Keratinocyte (primary cell): ENCODE measurements around the gene DCUN1D1. TPM values are rescaled to one million over a fixed set of nuclear protein-coding genes. Genes with fewer than 3 reads are reported as not detected.

Source experiments
- DNase-seq: peaks from one replicate; pipeline ENCODE4 v3.0.0-alpha.2; 2011; ENCODE audit warnings: low read depth, missing footprints, low spot score
- FAIRE-seq: peaks from 2 replicates; lab custom pipeline; 2011; peaks lifted over from hg19 to GRCh38; lab: Jason Lieb, UNC
- H2AFZ ChIP-seq: 2 replicates; pipeline ENCODE4 v1.6.0; 2012; ENCODE audit warnings: low read length, control low read depth, inconsistent platforms; ENCODE audit not compliant: control insufficient read depth
- H3K27ac ChIP-seq: 2 replicates; pipeline ENCODE4 v1.5.1; 2011; ENCODE audit warnings: low read length; ENCODE audit not compliant: control insufficient read depth, insufficient read depth
- H3K27me3 ChIP-seq: 3 replicates; pipeline ENCODE4 v1.6.0; 2011; ENCODE audit warnings: low read length; ENCODE audit not compliant: control insufficient read depth, insufficient read depth; ENCODE audit errors: extremely low read depth
- H3K36me3 ChIP-seq, 2 experiments: 2 replicates in 1 of 2; 3 replicates in 1 of 2; pipeline ENCODE4 v1.5.1; 2011; ENCODE audit warnings: low read length in 2 of 2, mild to moderate bottlenecking in 1 of 2; ENCODE audit not compliant: control insufficient read depth in 2 of 2, insufficient read depth in 2 of 2; ENCODE audit errors: extremely low read depth in 1 of 2
- H3K4me1 ChIP-seq: 3 replicates; pipeline ENCODE4 v1.5.1; 2011; ENCODE audit warnings: low read length; ENCODE audit not compliant: control insufficient read depth, insufficient read depth; ENCODE audit errors: extremely low read depth
- H3K4me2 ChIP-seq: 3 replicates; pipeline ENCODE4 v1.6.0; 2011; ENCODE audit warnings: low read depth, low read length; ENCODE audit not compliant: control insufficient read depth, insufficient read depth; ENCODE audit errors: extremely low read depth
- H3K4me3 ChIP-seq, 3 experiments: fragments of 200-600 bp in 1 of 3; sonication (generic) in 1 of 3; 2 replicates in 2 of 3; 3 replicates in 1 of 3; pipeline ENCODE4 v1.5.1; 2011 to 2016; ENCODE audit warnings: low read length in 3 of 3, mild to moderate bottlenecking in 3 of 3, control low read depth in 2 of 3, inconsistent platforms in 1 of 3, low read depth in 1 of 3, mixed read lengths in 1 of 3, mixed run types in 1 of 3, moderate library complexity in 1 of 3; ENCODE audit not compliant: control insufficient read depth in 2 of 3, insufficient read depth in 2 of 3; ENCODE audit errors: extremely low read depth in 1 of 3
- H3K79me2 ChIP-seq: 2 replicates; pipeline ENCODE4 v1.6.0; 2012; ENCODE audit warnings: low read length; ENCODE audit not compliant: control insufficient read depth, insufficient read depth
- H3K9ac ChIP-seq: 3 replicates; pipeline ENCODE4 v1.6.0; 2011; ENCODE audit warnings: low read length; ENCODE audit not compliant: control insufficient read depth, insufficient read depth; ENCODE audit errors: extremely low read depth
- H3K9me1 ChIP-seq: 3 replicates; pipeline ENCODE4 v1.6.0; 2011; ENCODE audit warnings: low read length; ENCODE audit not compliant: control insufficient read depth, insufficient read depth; ENCODE audit errors: extremely low read depth
- H3K9me3 ChIP-seq: 2 replicates; pipeline ENCODE4 v1.5.1; 2012; ENCODE audit warnings: low read depth, low read length; ENCODE audit not compliant: control insufficient read depth
- H4K20me1 ChIP-seq: 3 replicates; pipeline ENCODE4 v1.6.0; 2011; ENCODE audit warnings: low read length; ENCODE audit not compliant: control insufficient read depth, insufficient read depth; ENCODE audit errors: extremely low read depth
- CTCF ChIP-seq, 3 experiments: IDR thresholded peaks in 1 of 3; conservative IDR thresholded peaks in 1 of 3; optimal IDR thresholded peaks in 1 of 3; 2 replicates in 2 of 3; 3 replicates in 1 of 3; pipeline versions ENCODE3 to v1.5.1; 2011; ENCODE audit warnings: low read length in 3 of 3, mild to moderate bottlenecking in 3 of 3, moderate library complexity in 2 of 3, control low read depth in 1 of 3, inconsistent platforms in 1 of 3; ENCODE audit not compliant: insufficient read depth in 2 of 3; ENCODE audit errors: extremely low read depth in 1 of 3
- EZH2 ChIP-seq: IDR thresholded peaks from one replicate; pipeline ENCODE4 v1.6.1; 2012; ENCODE audit warnings: inconsistent platforms, mild to moderate bottlenecking, low read length, moderate library complexity
- dilution Hi-C: fragments of 300-500 bp; cut with MboI; formaldehyde crosslinking; loops from one replicate; pipeline ENCODE4 v1.7.0; 2020; ENCODE audit warnings: low sequenced_read_pairs; ENCODE audit not compliant: extremely low pct_ligation_motif_present
- polyA plus RNA-seq, 5 experiments: library from polyadenylated mRNA; depleted of rRNA in 3 of 5; stranded (reverse) in 3 of 5; stranded (forward) in 1 of 5; unstranded in 1 of 5; fragments of >200 nt; gene quantifications; 1 replicate in 1 of 5; 2 replicates in 3 of 5; 3 replicates in 1 of 5; pipeline versions ENCODE4 v1.2.1 to v1.2.3, GENCODE V29; 2011 to 2012; ENCODE audit warnings: missing spikeins in 2 of 5, low read depth in 1 of 5, low replicate concordance in 1 of 5

The DCUN1D1 gene
- polyA plus RNA-seq, 1 donor (not counting 4 experiments of a cell fraction or from before 2014, with no cell fraction given) = 30.1 TPM

GRCh38 chr3:182957226-182957625, 23.1 kb downstream of the DCUN1D1 start:
- Histone ChIP-seq H3K4me2 (no peak overlapping the region), H4K20me1 (no peaks in the 10 kb centered on the region), H2AFZ (no peak overlapping the region), H3K4me3 (no peak overlapping the region), H3K27ac (no peak overlapping the region), H3K9me1 (no peaks in the 10 kb centered on the region), H3K4me1 (no peaks in the 10 kb centered on the region), H3K9ac (no peak overlapping the region), H3K79me2 (no peaks in the 10 kb centered on the region), H3K36me3 (peaks cover 3 to 5% of the 10 kb centered on the region in 2 experiments), H3K27me3 (no peaks in the 10 kb centered on the region), H3K9me3 (no peaks in the 10 kb centered on the region)
- TF ChIP-seq EZH2 (no peak), CTCF (optimal IDR thresholded peaks at IDR 0.05 in 1 of 3, IDR thresholded peaks at IDR 0.05 in 1 of 3, conservative IDR thresholded peaks at IDR 0.05 in 1 of 3; ENCODE audit: extremely low read depth in 1 of 3, insufficient read depth in 2 of 3, low read length in 3 of 3) (no peak)
- DNase-seq (no peak), FAIRE-seq (no peak)
- dilution Hi-C loops = no loop called here

GRCh38 chr3:182954553-182955235, 25.6 kb downstream of the DCUN1D1 start:
- H3K79me2 ChIP-seq = no peaks in the 10 kb centered on the region
- no peak overlapping the region for H2AFZ ChIP-seq
- H3K27ac ChIP-seq = no peak overlapping the region
- no peak for FAIRE-seq
- no peak for DNase-seq
- TF ChIP-seq CTCF (optimal IDR thresholded peaks at IDR 0.05 in 1 of 3, IDR thresholded peaks at IDR 0.05 in 1 of 3, conservative IDR thresholded peaks at IDR 0.05 in 1 of 3; ENCODE audit: extremely low read depth in 1 of 3, insufficient read depth in 2 of 3, low read length in 3 of 3) (no peak), EZH2 (no peak)
- H3K4me2 ChIP-seq = no peak overlapping the region
- H3K4me3 ChIP-seq = no peak overlapping the region
- dilution Hi-C loops = no loop called here
- H3K36me3 ChIP-seq = peaks cover 3% of the 10 kb centered on the region in 2 experiments
- H3K9me1 ChIP-seq = no peaks in the 10 kb centered on the region
- H3K4me1 ChIP-seq = no peaks in the 10 kb centered on the region
- H3K9ac ChIP-seq = no peak overlapping the region
- no peaks in the 10 kb centered on the region for H3K27me3 ChIP-seq
- H3K9me3 ChIP-seq = no peaks in the 10 kb centered on the region
- H4K20me1 ChIP-seq = no peaks in the 10 kb centered on the region
